Brain microvascular endothelial cell (primary cell): Measurements from ENCODE around the gene COL5A1.

ENCODE experiments used
- DNase-seq: peaks from one replicate; pipeline ENCODE4 v3.0.0-alpha.2; 2020
- H3K27ac ChIP-seq: fragments of 250-450 bp; sonication (Bioruptor Pico); 2 replicates; pipeline ENCODE4 v1.5.1; 2020; ENCODE audit warnings: mild to moderate bottlenecking, moderate library complexity
- H3K27me3 ChIP-seq: fragments of 250-450 bp; sonication (Bioruptor Pico); replicated peaks from 2 replicates; pipeline ENCODE4 v1.5.1; 2020; ENCODE audit warnings: mild to moderate bottlenecking
- H3K36me3 ChIP-seq: fragments of 250-450 bp; sonication (Bioruptor Pico); replicated peaks from 2 replicates; pipeline ENCODE4 v1.5.1; 2020; ENCODE audit warnings: mild to moderate bottlenecking
- H3K4me3 ChIP-seq: 2 replicates; pipeline ENCODE4 v1.5.1; 2011; ENCODE audit warnings: low read depth, mild to moderate bottlenecking, control low read depth, low read length, moderate library complexity
- CTCF ChIP-seq: IDR thresholded peaks from 2 replicates; pipeline ENCODE4 v1.5.1; 2011; ENCODE audit warnings: low read depth, mild to moderate bottlenecking, moderate library complexity, low read length, control low read depth, inconsistent platforms; ENCODE audit errors: missing control alignments
- in situ Hi-C: cut with HindIII; loops from 2 replicates; pipeline ENCODE4 v1.10.0; 2017; ENCODE audit warnings: low sequenced_read_pairs, low pct_ligation_motif_present

Gene COL5A1

GRCh38 chr9:134828892-134829291 lies 187.3 kb downstream of the COL5A1 start:
- no peak for DNase-seq
- Histone ChIP-seq H3K4me3 (no peak overlapping the region), H3K36me3 (peaks cover 94% of the 10 kb centered on the region), H3K27ac (no peak overlapping the region), H3K27me3 (no peaks in the 10 kb centered on the region)
- no peak for TF ChIP-seq CTCF
- in situ Hi-C loops, result no loop called here

- TF ChIP-seq CTCF, result no peak
- in situ Hi-C loops, result no loop called here
Observed at GRCh38 chr9:134829356-134829937, 187.8 kb downstream of the COL5A1 start.

GRCh38 chr9:134830126-134830525 lies 188.5 kb downstream of the COL5A1 start:
- peaks cover 94% of the 10 kb centered on the region for H3K36me3 ChIP-seq
- no peak for TF ChIP-seq CTCF
- H3K27ac ChIP-seq, result no peak overlapping the region
- no peaks in the 10 kb centered on the region for H3K27me3 ChIP-seq
- no peak for DNase-seq
- in situ Hi-C loops, result no loop called here
- no peak overlapping the region for H3K4me3 ChIP-seq

More at GRCh38 chr9:134829356-134829937, 187.8 kb downstream of the COL5A1 start:
- Histone ChIP-seq H3K4me3 (no peak overlapping the region), H3K27me3 (no peaks in the 10 kb centered on the region), H3K27ac (no peak overlapping the region), H3K36me3 (peaks cover 94% of the 10 kb centered on the region)
- DNase-seq, result no peak

- H3K27ac ChIP-seq, result no peak overlapping the region
- in situ Hi-C loops, result no loop called here
- TF ChIP-seq CTCF, result no peak
- peaks cover 94% of the 10 kb centered on the region for H3K36me3 ChIP-seq
- H3K27me3 ChIP-seq, result no peaks in the 10 kb centered on the region
- no peak for DNase-seq
- H3K4me3 ChIP-seq, result no peak overlapping the region
Observed at GRCh38 chr9:134830926-134831720, 189.5 kb downstream of the COL5A1 start.

GRCh38 chr9:134832471-134832870 lies 190.9 kb downstream of the COL5A1 start:
- in situ Hi-C loops, result no loop called here
- DNase-seq, result no peak
- Histone ChIP-seq H3K36me3 (peaks cover 95% of the 10 kb centered on the region), H3K27ac (no peak overlapping the region), H3K4me3 (no peak overlapping the region), H3K27me3 (no peaks in the 10 kb centered on the region)
- TF ChIP-seq CTCF, result no peak
